Panc1 (cell line): ENCODE measurements around the gene GRIK3. TPM values are rescaled to one million over a fixed set of nuclear protein-coding genes. Genes with fewer than 3 reads are reported as not detected.

Source experiments
- ATAC-seq: fragments of 200-7000 bp; cut with Tn5 transposase; 2 replicates; pipeline ENCODE4 v1.9.1; 2020; ENCODE audit warnings: mild to moderate bottlenecking, moderate library complexity
- BruUV-seq: library from RNA; stranded (reverse); fragments of 400-500 nt; replicated peaks from 2 replicates; lab custom pipeline; 2021; lab: Mats Ljungman, UMichigan
- CTCF ChIA-PET: fragments of 300-600 bp; sonication (Branson Sonifier 250); formaldehyde crosslinking; loops from one replicate; lab custom pipeline; 2022; ENCODE audit warnings: antibody characterized with exemption; lab: Charles Lee
- POLR2A ChIA-PET: fragments of 300-600 bp; sonication (Branson Sonifier 250); formaldehyde crosslinking; loops from one replicate; lab custom pipeline; 2022; ENCODE audit warnings: antibody characterized with exemption; lab: Charles Lee
- DNase-seq: peaks from one replicate; pipeline ENCODE4 v3.0.0-alpha.2; 2010; ENCODE audit warnings: low read depth, low spot score
- H3K27ac ChIP-seq: 2 replicates; pipeline ENCODE4 v1.5.1; 2011; ENCODE audit warnings: mild to moderate bottlenecking, low read length, inconsistent platforms
- H3K27me3 ChIP-seq: fragments of 200-500 bp; sonication (Bioruptor generic); 2 replicates; pipeline ENCODE4 v1.6.0; 2014; ENCODE audit warnings: low read length, inconsistent platforms; ENCODE audit not compliant: control insufficient read depth, insufficient read depth
- H3K36me3 ChIP-seq: fragments of 200-500 bp; sonication (Bioruptor generic); 2 replicates; pipeline ENCODE4 v1.5.1; 2014; ENCODE audit warnings: inconsistent platforms, mild to moderate bottlenecking, low read length, moderate library complexity; ENCODE audit not compliant: control insufficient read depth, insufficient read depth
- H3K4me1 ChIP-seq: 2 replicates; pipeline ENCODE4 v1.5.1; 2011; ENCODE audit warnings: inconsistent platforms, mild to moderate bottlenecking, low read length, moderate library complexity; ENCODE audit not compliant: control insufficient read depth, insufficient read depth
- H3K4me3 ChIP-seq, 2 experiments: 2 replicates each; pipeline ENCODE4 v1.5.1; 2011 to 2012; ENCODE audit warnings: low read depth in 2 of 2, low read length in 2 of 2, mild to moderate bottlenecking in 2 of 2, inconsistent platforms in 1 of 2, moderate library complexity in 1 of 2
- H3K9me3 ChIP-seq: fragments of 200-500 bp; sonication (Bioruptor generic); 2 replicates; pipeline ENCODE4 v1.5.1; 2014; ENCODE audit warnings: low read depth, mild to moderate bottlenecking, inconsistent platforms, low read length, moderate library complexity; ENCODE audit not compliant: control insufficient read depth, insufficient read depth
- POLR2AphosphoS5 ChIP-seq: IDR thresholded peaks from 2 replicates; pipeline ENCODE4 v1.6.1; 2012; ENCODE audit warnings: mild to moderate bottlenecking, low read depth, low read length, moderate library complexity
- SIN3A ChIP-seq: IDR thresholded peaks from 2 replicates; pipeline ENCODE4 v1.6.1; 2012; ENCODE audit warnings: low read depth, mild to moderate bottlenecking, low read length, moderate library complexity, borderline replicate concordance; ENCODE audit not compliant: insufficient read depth
- TCF7L2 ChIP-seq: IDR thresholded peaks from 2 replicates; pipeline ENCODE4 v1.6.1; 2011; ENCODE audit warnings: mild to moderate bottlenecking, low read depth, low read length, inconsistent platforms
- in situ Hi-C: cut with HindIII; loops from 2 replicates; pipeline ENCODE4 v1.10.0; 2016; ENCODE audit warnings: low sequenced_read_pairs, low pct_unique_long_range_greater_than_20kb
- intact Hi-C: fragments of 100-400 bp; cut with micrococcal nuclease; formaldehyde crosslinking; loops from one replicate; pipeline ENCODE4 v1.10.0; 2022; ENCODE audit not compliant: unreplicated experiment
- total RNA-seq: library from RNA; stranded (reverse); gene quantifications from one replicate; pipeline ENCODE4 v1.2.1, GENCODE V29; 2021; ENCODE audit not compliant: unreplicated experiment
- TF ChIP-seq, protein P1 (sequence below): fragments of 450-650 bp; IDR thresholded peaks from 2 replicates; pipeline ENCODE4 v1.5.1; 2017; ENCODE audit warnings: mild to moderate bottlenecking
- TF ChIP-seq, protein P2 (sequence below), 2 experiments: IDR thresholded peaks; 2 replicates each; pipeline ENCODE4 v1.6.1; 2011 to 2012; ENCODE audit warnings: low read depth in 2 of 2, control low read depth in 1 of 2, low read length in 1 of 2, mild to moderate bottlenecking in 1 of 2, moderate library complexity in 1 of 2; ENCODE audit not compliant: insufficient read depth in 1 of 2

The GRIK3 gene
- total RNA-seq, 1 experiment from 2014 or later = not detected

- Histone ChIP-seq H3K9me3 (no peaks in the 10 kb centered on the region), H3K4me1 (no peaks in the 10 kb centered on the region), H3K27ac (no peak overlapping the region), H3K27me3 (peaks cover 3% of the 10 kb centered on the region; the same call in 1 of the 2 replicates), H3K36me3 (no peaks in the 10 kb centered on the region), H3K4me3 (no peak overlapping the region)
- no peak for DNase-seq
- ChIA-PET CTCF (interaction anchor here (0.6 kb wide), 1 partner anchor 50 kb away, joined by 8 read pairs; no protein-coding TSS in a partner anchor), POLR2A (no interaction called here)
- TF ChIP-seq SIN3A = no peak
- TF ChIP-seq POLR2AphosphoS5 = no peak
- TF ChIP-seq, protein P1, sequence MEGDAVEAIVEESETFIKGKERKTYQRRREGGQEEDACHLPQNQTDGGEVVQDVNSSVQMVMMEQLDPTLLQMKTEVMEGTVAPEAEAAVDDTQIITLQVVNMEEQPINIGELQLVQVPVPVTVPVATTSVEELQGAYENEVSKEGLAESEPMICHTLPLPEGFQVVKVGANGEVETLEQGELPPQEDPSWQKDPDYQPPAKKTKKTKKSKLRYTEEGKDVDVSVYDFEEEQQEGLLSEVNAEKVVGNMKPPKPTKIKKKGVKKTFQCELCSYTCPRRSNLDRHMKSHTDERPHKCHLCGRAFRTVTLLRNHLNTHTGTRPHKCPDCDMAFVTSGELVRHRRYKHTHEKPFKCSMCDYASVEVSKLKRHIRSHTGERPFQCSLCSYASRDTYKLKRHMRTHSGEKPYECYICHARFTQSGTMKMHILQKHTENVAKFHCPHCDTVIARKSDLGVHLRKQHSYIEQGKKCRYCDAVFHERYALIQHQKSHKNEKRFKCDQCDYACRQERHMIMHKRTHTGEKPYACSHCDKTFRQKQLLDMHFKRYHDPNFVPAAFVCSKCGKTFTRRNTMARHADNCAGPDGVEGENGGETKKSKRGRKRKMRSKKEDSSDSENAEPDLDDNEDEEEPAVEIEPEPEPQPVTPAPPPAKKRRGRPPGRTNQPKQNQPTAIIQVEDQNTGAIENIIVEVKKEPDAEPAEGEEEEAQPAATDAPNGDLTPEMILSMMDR = no peak
- TF ChIP-seq, protein P2, sequence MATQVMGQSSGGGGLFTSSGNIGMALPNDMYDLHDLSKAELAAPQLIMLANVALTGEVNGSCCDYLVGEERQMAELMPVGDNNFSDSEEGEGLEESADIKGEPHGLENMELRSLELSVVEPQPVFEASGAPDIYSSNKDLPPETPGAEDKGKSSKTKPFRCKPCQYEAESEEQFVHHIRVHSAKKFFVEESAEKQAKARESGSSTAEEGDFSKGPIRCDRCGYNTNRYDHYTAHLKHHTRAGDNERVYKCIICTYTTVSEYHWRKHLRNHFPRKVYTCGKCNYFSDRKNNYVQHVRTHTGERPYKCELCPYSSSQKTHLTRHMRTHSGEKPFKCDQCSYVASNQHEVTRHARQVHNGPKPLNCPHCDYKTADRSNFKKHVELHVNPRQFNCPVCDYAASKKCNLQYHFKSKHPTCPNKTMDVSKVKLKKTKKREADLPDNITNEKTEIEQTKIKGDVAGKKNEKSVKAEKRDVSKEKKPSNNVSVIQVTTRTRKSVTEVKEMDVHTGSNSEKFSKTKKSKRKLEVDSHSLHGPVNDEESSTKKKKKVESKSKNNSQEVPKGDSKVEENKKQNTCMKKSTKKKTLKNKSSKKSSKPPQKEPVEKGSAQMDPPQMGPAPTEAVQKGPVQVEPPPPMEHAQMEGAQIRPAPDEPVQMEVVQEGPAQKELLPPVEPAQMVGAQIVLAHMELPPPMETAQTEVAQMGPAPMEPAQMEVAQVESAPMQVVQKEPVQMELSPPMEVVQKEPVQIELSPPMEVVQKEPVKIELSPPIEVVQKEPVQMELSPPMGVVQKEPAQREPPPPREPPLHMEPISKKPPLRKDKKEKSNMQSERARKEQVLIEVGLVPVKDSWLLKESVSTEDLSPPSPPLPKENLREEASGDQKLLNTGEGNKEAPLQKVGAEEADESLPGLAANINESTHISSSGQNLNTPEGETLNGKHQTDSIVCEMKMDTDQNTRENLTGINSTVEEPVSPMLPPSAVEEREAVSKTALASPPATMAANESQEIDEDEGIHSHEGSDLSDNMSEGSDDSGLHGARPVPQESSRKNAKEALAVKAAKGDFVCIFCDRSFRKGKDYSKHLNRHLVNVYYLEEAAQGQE (IDR thresholded peaks at IDR 0.05; ENCODE audit: insufficient read depth in 1 of 2, low read depth in 2 of 2, low read length in 1 of 2) = no peak
- TF ChIP-seq TCF7L2 = no peak
- no TSS peak for BruUV-seq
- intact Hi-C loops = no loop called here
- no peak for ATAC-seq
- in situ Hi-C loops = no loop called here
Observed at GRCh38 chr1:36975642-36976041, 58.7 kb downstream of the GRIK3 start.

GRCh38 chr1:36973056-36973455 is 61.3 kb downstream of the GRIK3 start:
- no peaks in the 10 kb centered on the region for H3K9me3 ChIP-seq
- CTCF ChIA-PET = interaction anchor here (0.7 kb wide), 1 partner anchor 129 kb away, joined by 3 read pairs; no protein-coding TSS in a partner anchor

More at GRCh38 chr1:36973056-36973455, 61.3 kb downstream of the GRIK3 start:
- no peak overlapping the region for H3K4me3 ChIP-seq
- intact Hi-C loops = no loop called here
- POLR2A ChIA-PET = no interaction called here
- no peaks in the 10 kb centered on the region for H3K4me1 ChIP-seq
- no peak for DNase-seq
- ATAC-seq = no peak
- in situ Hi-C loops = no loop called here
- BruUV-seq = no TSS peak
- H3K36me3 ChIP-seq = no peaks in the 10 kb centered on the region
- no peak overlapping the region for H3K27ac ChIP-seq
- peaks cover 2% of the 10 kb centered on the region; the same call in 1 of the 2 replicates for H3K27me3 ChIP-seq
- TF ChIP-seq TCF7L2 = no peak
- TF ChIP-seq, protein P1 = no peak
- no peak for TF ChIP-seq POLR2AphosphoS5
- no peak for TF ChIP-seq SIN3A
- TF ChIP-seq, protein P2 (IDR thresholded peaks at IDR 0.05; ENCODE audit: insufficient read depth in 1 of 2, low read depth in 2 of 2, low read length in 1 of 2) = no peak
